Neural cell (in vitro differentiated cells): ENCODE data around the gene RAB33B. TPM values are rescaled to one million over a fixed set of nuclear protein-coding genes. Genes with fewer than 3 reads are reported as not detected.

ENCODE experiments used
- H2AFZ ChIP-seq: fragments of 200-600, 300-800 bp; sonication (generic), shearing (Covaris generic); 2 replicates; pipeline ENCODE4 v1.6.0; 2014; ENCODE audit warnings: low read depth, mild to moderate bottlenecking, antibody characterized with exemption, low read length, moderate library complexity
- H3F3A ChIP-seq: fragments of 200-600 bp; shearing (Covaris generic); 2 replicates; pipeline ENCODE4 v1.6.1; 2016; ENCODE audit warnings: mild to moderate bottlenecking, moderate library complexity, mixed read lengths, antibody characterized with exemption, low read length; ENCODE audit not compliant: insufficient read depth, poor library complexity, severe bottlenecking
- H3K27ac ChIP-seq: fragments of 200-600, 300-800 bp; sonication (generic), shearing (Covaris generic); 2 replicates; pipeline ENCODE4 v1.5.1; 2014; ENCODE audit warnings: mild to moderate bottlenecking, low read length, moderate library complexity
- H3K27me3 ChIP-seq: fragments of 300-800, 200-600 bp; sonication (generic), shearing (Covaris generic); 2 replicates; pipeline ENCODE4 v1.6.0; 2014; ENCODE audit warnings: mild to moderate bottlenecking, low read depth, low read length, moderate library complexity; ENCODE audit not compliant: insufficient read depth
- H3K36me3 ChIP-seq: fragments of 300-800, 200-600 bp; sonication (generic), shearing (Covaris generic); 2 replicates; pipeline ENCODE4 v1.5.1; 2014; ENCODE audit warnings: mild to moderate bottlenecking, antibody characterized with exemption, low read length, moderate library complexity; ENCODE audit not compliant: insufficient read depth
- H3K4me2 ChIP-seq: fragments of 300-800, 200-600 bp; sonication (generic), shearing (Covaris generic); 2 replicates; pipeline ENCODE4 v1.6.0; 2014; ENCODE audit warnings: mild to moderate bottlenecking, low read length
- H3K4me3 ChIP-seq: fragments of 300-800, 200-600 bp; sonication (generic), shearing (Covaris generic); 2 replicates; pipeline ENCODE4 v1.5.1; 2014; ENCODE audit warnings: mild to moderate bottlenecking, low read length, moderate library complexity
- H3K79me2 ChIP-seq: fragments of 200-600 bp; shearing (Covaris generic); replicated peaks from 2 replicates; pipeline ENCODE4 v1.6.0; 2014; ENCODE audit warnings: mild to moderate bottlenecking, low read length, moderate library complexity; ENCODE audit not compliant: insufficient read depth
- H3K9ac ChIP-seq: fragments of 300-800, 200-600 bp; sonication (generic), shearing (Covaris generic); 2 replicates; pipeline ENCODE4 v1.6.1; 2016; ENCODE audit warnings: mild to moderate bottlenecking, low read length, mixed read lengths
- H3K9me2 ChIP-seq: fragments of 200-600 bp; shearing (Covaris generic); 2 replicates; pipeline ENCODE4 v1.6.1; 2016; ENCODE audit warnings: mild to moderate bottlenecking, low read length, mixed read lengths; ENCODE audit not compliant: insufficient read depth
- H3K9me3 ChIP-seq: fragments of 200-600, 300-800 bp; sonication (generic), shearing (Covaris generic); 2 replicates; pipeline ENCODE4 v1.6.1; 2016; ENCODE audit warnings: mild to moderate bottlenecking, mixed run types, low read length, moderate library complexity, mixed read lengths
- H4K20me1 ChIP-seq: fragments of 200-600 bp; shearing (Covaris generic); 2 replicates; pipeline ENCODE4 v1.6.1; 2016; ENCODE audit warnings: mild to moderate bottlenecking, mixed run types; ENCODE audit not compliant: insufficient read depth
- EP300 ChIP-seq: fragments of 450-650 bp; conservative IDR thresholded peaks from 2 replicates; pipeline ENCODE4 v1.6.1; 2014; ENCODE audit warnings: antibody characterized with exemption, mild to moderate bottlenecking, moderate library complexity; ENCODE audit not compliant: poor library complexity, severe bottlenecking
- EZH2 ChIP-seq: fragments of 200-600, 300-800 bp; shearing (Covaris generic), sonication (generic); IDR thresholded peaks from 2 replicates; pipeline ENCODE4 v1.6.1; 2014; ENCODE audit warnings: antibody characterized with exemption, low read length, borderline replicate concordance, mild to moderate bottlenecking; ENCODE audit not compliant: insufficient read depth, poor library complexity, severe bottlenecking
- MXI1 ChIP-seq: fragments of 450-650 bp; conservative IDR thresholded peaks from 2 replicates; pipeline ENCODE4 v1.6.1; 2014; ENCODE audit warnings: antibody characterized with exemption, mild to moderate bottlenecking; ENCODE audit not compliant: poor library complexity, severe bottlenecking
- POLR2AphosphoS5 ChIP-seq: IDR thresholded peaks from 2 replicates; pipeline ENCODE4 v1.6.1; 2012
- RAD21 ChIP-seq: fragments of 450-650 bp; conservative IDR thresholded peaks from 2 replicates; pipeline ENCODE4 v1.6.1; 2014; ENCODE audit warnings: antibody characterized with exemption, mild to moderate bottlenecking, moderate library complexity
- SMC3 ChIP-seq: fragments of 450-650 bp; conservative IDR thresholded peaks from 2 replicates; pipeline ENCODE4 v1.6.1; 2014; ENCODE audit warnings: antibody characterized with exemption, mild to moderate bottlenecking, moderate library complexity; ENCODE audit not compliant: poor library complexity
- TAF1 ChIP-seq: IDR thresholded peaks from 2 replicates; pipeline ENCODE4 v1.6.1; 2012; ENCODE audit warnings: low read depth
- polyA plus RNA-seq: library from polyadenylated mRNA; depleted of rRNA; stranded (reverse); fragments of >200 nt; gene quantifications from 2 replicates; pipeline ENCODE4 v1.2.3, GENCODE V29; 2014
- TF ChIP-seq, protein P1 (sequence below): fragments of 450-650 bp; IDR thresholded peaks from 2 replicates; pipeline ENCODE4 v1.5.1; 2014; ENCODE audit warnings: antibody characterized with exemption, mild to moderate bottlenecking, moderate library complexity; ENCODE audit not compliant: poor library complexity, severe bottlenecking
- TF ChIP-seq, protein P2 (sequence below): IDR thresholded peaks from 2 replicates; pipeline ENCODE4 v1.6.1; 2012; ENCODE audit warnings: borderline replicate concordance

RAB33B gene
- polyA plus RNA-seq, 1 donor from 2014 or later, result 8.6 TPM

DNA sequence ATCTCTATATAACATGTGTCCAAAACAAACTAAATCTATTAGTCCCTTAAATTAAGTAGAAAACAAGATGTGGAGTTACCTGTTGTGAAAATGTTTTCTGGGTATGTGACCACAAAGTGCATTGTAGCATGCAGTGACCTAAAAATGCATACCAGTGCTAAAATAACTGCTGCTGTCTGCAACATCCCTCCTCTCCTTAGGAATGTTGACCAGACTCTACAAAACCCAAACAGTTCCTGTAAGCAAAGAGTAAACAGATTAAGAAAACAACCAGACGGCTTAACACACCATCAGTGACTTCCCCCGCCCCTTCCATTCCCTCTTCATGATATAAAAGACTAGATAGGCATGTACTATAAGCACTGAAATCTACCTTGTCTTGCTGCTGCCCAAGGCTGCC is 15.8 kb upstream of the RAB33B start:
- Histone ChIP-seq H3F3A (no peaks in the 10 kb centered on the region), H3K9me3 (peaks cover 14% of the 10 kb centered on the region)

DNA sequence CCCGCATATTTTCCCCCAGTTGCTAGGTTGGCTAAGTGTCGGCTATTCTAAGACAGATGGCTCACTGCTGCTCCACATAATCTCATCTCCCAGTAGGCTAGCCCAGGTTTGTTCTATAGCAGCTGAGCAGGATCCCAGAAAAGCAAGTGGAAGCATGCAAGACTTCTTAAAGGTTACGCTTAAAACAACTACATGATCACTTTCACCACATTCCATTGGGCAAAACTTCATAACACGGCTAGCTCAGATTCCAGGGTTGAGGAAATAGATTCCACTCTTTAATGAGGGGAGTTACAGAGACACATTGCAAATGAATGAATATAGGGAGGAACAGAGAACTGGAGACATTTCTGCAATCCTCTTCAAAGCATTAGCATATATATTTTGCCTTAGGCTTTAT is 12.9 kb upstream of the RAB33B start:
- Histone ChIP-seq H3K9me3 (peaks cover 8% of the 10 kb centered on the region), H3K9ac (no peak overlapping the region), H3K79me2 (no peaks in the 10 kb centered on the region), H3K4me2 (no peak overlapping the region), H3F3A (no peaks in the 10 kb centered on the region), H4K20me1 (no peaks in the 10 kb centered on the region), H3K36me3 (peaks cover 6% of the 10 kb centered on the region), H3K4me3 (no peak overlapping the region), H2AFZ (no peak overlapping the region), H3K27me3 (no peaks in the 10 kb centered on the region), H3K27ac (no peak overlapping the region), H3K9me2 (no peaks in the 10 kb centered on the region)
- no peak for TF ChIP-seq EZH2
- TF ChIP-seq RAD21, result no peak
- no peak for TF ChIP-seq TAF1
- TF ChIP-seq, protein P1, sequence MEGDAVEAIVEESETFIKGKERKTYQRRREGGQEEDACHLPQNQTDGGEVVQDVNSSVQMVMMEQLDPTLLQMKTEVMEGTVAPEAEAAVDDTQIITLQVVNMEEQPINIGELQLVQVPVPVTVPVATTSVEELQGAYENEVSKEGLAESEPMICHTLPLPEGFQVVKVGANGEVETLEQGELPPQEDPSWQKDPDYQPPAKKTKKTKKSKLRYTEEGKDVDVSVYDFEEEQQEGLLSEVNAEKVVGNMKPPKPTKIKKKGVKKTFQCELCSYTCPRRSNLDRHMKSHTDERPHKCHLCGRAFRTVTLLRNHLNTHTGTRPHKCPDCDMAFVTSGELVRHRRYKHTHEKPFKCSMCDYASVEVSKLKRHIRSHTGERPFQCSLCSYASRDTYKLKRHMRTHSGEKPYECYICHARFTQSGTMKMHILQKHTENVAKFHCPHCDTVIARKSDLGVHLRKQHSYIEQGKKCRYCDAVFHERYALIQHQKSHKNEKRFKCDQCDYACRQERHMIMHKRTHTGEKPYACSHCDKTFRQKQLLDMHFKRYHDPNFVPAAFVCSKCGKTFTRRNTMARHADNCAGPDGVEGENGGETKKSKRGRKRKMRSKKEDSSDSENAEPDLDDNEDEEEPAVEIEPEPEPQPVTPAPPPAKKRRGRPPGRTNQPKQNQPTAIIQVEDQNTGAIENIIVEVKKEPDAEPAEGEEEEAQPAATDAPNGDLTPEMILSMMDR, result no peak
- no peak for TF ChIP-seq POLR2AphosphoS5
- TF ChIP-seq MXI1, result no peak
- TF ChIP-seq EP300, result no peak
- TF ChIP-seq, protein P2, sequence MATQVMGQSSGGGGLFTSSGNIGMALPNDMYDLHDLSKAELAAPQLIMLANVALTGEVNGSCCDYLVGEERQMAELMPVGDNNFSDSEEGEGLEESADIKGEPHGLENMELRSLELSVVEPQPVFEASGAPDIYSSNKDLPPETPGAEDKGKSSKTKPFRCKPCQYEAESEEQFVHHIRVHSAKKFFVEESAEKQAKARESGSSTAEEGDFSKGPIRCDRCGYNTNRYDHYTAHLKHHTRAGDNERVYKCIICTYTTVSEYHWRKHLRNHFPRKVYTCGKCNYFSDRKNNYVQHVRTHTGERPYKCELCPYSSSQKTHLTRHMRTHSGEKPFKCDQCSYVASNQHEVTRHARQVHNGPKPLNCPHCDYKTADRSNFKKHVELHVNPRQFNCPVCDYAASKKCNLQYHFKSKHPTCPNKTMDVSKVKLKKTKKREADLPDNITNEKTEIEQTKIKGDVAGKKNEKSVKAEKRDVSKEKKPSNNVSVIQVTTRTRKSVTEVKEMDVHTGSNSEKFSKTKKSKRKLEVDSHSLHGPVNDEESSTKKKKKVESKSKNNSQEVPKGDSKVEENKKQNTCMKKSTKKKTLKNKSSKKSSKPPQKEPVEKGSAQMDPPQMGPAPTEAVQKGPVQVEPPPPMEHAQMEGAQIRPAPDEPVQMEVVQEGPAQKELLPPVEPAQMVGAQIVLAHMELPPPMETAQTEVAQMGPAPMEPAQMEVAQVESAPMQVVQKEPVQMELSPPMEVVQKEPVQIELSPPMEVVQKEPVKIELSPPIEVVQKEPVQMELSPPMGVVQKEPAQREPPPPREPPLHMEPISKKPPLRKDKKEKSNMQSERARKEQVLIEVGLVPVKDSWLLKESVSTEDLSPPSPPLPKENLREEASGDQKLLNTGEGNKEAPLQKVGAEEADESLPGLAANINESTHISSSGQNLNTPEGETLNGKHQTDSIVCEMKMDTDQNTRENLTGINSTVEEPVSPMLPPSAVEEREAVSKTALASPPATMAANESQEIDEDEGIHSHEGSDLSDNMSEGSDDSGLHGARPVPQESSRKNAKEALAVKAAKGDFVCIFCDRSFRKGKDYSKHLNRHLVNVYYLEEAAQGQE, result no peak
- TF ChIP-seq SMC3, result no peak

More for the DNA sequence above, 15.8 kb upstream of the RAB33B start:
- Histone ChIP-seq H3K4me3 (no peak overlapping the region), H2AFZ (no peak overlapping the region), H3K79me2 (no peaks in the 10 kb centered on the region), H3K4me2 (no peak overlapping the region), H3K36me3 (peaks cover 6% of the 10 kb centered on the region), H4K20me1 (no peaks in the 10 kb centered on the region), H3K27ac (no peak overlapping the region), H3K9me2 (no peaks in the 10 kb centered on the region), H3K27me3 (no peaks in the 10 kb centered on the region), H3K9ac (no peak overlapping the region)
- no peak for TF ChIP-seq MXI1
- TF ChIP-seq TAF1, result no peak
- no peak for TF ChIP-seq EZH2
- TF ChIP-seq, protein P1, result no peak
- no peak for TF ChIP-seq RAD21
- TF ChIP-seq, protein P2, result no peak
- TF ChIP-seq POLR2AphosphoS5, result no peak
- no peak for TF ChIP-seq SMC3
- no peak for TF ChIP-seq EP300
